NB4 (cell line): ENCODE measurements around the gene MND1.

Experiments used
- DNase-seq: peaks from one replicate; pipeline ENCODE4 v3.0.0; 2010; ENCODE audit warnings: low read depth
- H3K4me3 ChIP-seq: one replicate; pipeline ENCODE4 v1.5.1; 2011; ENCODE audit warnings: mild to moderate bottlenecking, low read depth, low read length, moderate library complexity
- CTCF ChIP-seq: IDR thresholded peaks from one replicate; pipeline ENCODE4 v1.5.1; 2012; ENCODE audit warnings: low read depth, low read length
- MAX ChIP-seq: IDR thresholded peaks from 2 replicates; pipeline ENCODE4 v1.6.1; 2011; ENCODE audit warnings: low read depth, low read length
- MYC ChIP-seq: IDR thresholded peaks from 2 replicates; pipeline ENCODE4 v1.6.1; 2011; ENCODE audit warnings: low read depth, low read length
- POLR2A ChIP-seq: IDR thresholded peaks from 2 replicates; pipeline ENCODE4 v1.6.1; 2011; ENCODE audit warnings: mild to moderate bottlenecking; ENCODE audit not compliant: insufficient read length; ENCODE audit errors: extremely low read depth

Gene MND1

GRCh38 chr4:153326513-153326912 is 18.0 kb upstream of the MND1 start:
- no peak overlapping the region for H3K4me3 ChIP-seq
- DNase-seq: no peak
- TF ChIP-seq MYC: no peak
- TF ChIP-seq POLR2A: no peak
- TF ChIP-seq MAX: no peak
- TF ChIP-seq CTCF: no peak

DNA sequence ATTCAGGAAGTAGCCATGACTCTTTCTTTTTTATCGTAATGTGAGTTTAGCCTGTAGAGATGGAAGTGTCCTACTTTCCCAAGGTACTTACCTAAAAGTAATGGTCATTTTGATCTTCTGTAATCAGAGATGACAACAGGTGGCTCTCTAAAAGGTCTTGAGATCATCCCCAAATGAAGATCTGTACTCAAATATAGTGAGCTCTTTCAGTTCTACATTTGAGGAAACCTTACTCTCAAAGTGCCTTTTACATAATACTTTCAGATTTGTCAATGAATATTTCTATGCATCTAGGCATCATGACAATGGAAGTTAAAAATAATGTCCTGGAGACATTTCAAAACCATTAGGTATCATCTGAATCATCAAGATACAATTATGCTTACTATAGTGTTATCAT is 17.2 kb upstream of the MND1 start:
- no peak overlapping the region for H3K4me3 ChIP-seq
- TF ChIP-seq MAX: no peak
- TF ChIP-seq MYC: no peak
- no peak for TF ChIP-seq POLR2A
- no peak for TF ChIP-seq CTCF
- no peak for DNase-seq

GRCh38 chr4:153332936-153333335 is 11.6 kb upstream of the MND1 start:
- TF ChIP-seq MAX: no peak
- DNase-seq: no peak
- H3K4me3 ChIP-seq: no peak overlapping the region

DNA sequence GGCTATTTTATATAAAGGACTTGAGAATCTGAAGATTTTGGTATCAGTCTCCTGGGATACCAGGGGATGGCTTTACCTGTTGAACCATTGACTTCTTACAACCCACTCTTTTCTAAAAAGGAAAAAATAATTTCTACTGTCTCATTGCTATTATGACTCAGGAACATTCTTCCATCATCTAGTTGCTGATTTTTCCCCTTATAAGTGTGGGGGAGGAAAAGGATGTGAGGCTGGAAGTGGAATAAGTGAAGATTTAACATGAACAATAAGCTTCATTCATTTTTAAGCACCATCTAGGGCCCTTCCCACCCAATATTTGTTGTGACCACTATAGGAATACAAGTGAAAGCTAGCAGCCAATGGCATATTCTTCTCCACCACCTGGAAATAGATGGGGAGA is 10.6 kb upstream of the MND1 start:
- no peak overlapping the region for H3K4me3 ChIP-seq
- DNase-seq: no peak
- TF ChIP-seq POLR2A: no peak
- TF ChIP-seq MAX: no peak
- TF ChIP-seq CTCF: no peak
- TF ChIP-seq MYC: no peak

GRCh38 chr4:153335665-153336064 is 8.8 kb upstream of the MND1 start:
- TF ChIP-seq CTCF: no peak
- TF ChIP-seq POLR2A: no peak
- no peak for TF ChIP-seq MAX
- no peak for DNase-seq
- H3K4me3 ChIP-seq: no peak overlapping the region

GRCh38 chr4:153337686-153338085 is 6.8 kb upstream of the MND1 start:
- TF ChIP-seq POLR2A: no peak
- TF ChIP-seq MYC: no peak
- TF ChIP-seq MAX: no peak
- no peak overlapping the region for H3K4me3 ChIP-seq
- no peak for DNase-seq

GRCh38 chr4:153341575-153342090 is 2.9 kb upstream of the MND1 start:
- DNase-seq: peak; percentile 82
- no peak for TF ChIP-seq POLR2A
- no peak overlapping the region for H3K4me3 ChIP-seq
